Thoracic aorta (tissue), 2 donors: ENCODE results near the gene METTL27. TPM values are rescaled to one million over a fixed set of nuclear protein-coding genes. Genes with fewer than 3 reads are reported as not detected.

Source experiments
- ATAC-seq: fragments of 150-250 bp; one replicate; pipeline ENCODE4 v1.8.0; 2017; ENCODE audit warnings: low read depth; ENCODE audit not compliant: insufficient number of reproducible peaks, low FRiP score
- DNase-seq: peaks from one replicate; pipeline ENCODE4 v3.0.0-alpha.2; 2020; ENCODE audit warnings: low spot score
- H3K27ac ChIP-seq, 2 donors: fragments of 200-600 bp; sonication (generic); 1 replicate in 1 of 2; 2 replicates in 1 of 2; pipeline ENCODE4 v1.5.1; 2016; ENCODE audit warnings: mild to moderate bottlenecking in 2 of 2, moderate library complexity in 2 of 2
- H3K27me3 ChIP-seq: fragments of 200-600 bp; sonication (generic); replicated peaks from 2 replicates; pipeline ENCODE4 v1.6.0; 2016; ENCODE audit warnings: mild to moderate bottlenecking; ENCODE audit not compliant: insufficient read depth
- H3K36me3 ChIP-seq: fragments of 200-600 bp; sonication (generic); one replicate; pipeline ENCODE4 v1.5.1; 2016
- H3K4me1 ChIP-seq, 2 donors: fragments of 200-600 bp; sonication (generic); 1 replicate in 1 of 2; 2 replicates in 1 of 2; pipeline versions ENCODE4 v1.5.1 to v1.6.0; 2016; ENCODE audit warnings: low read depth in 2 of 2, mild to moderate bottlenecking in 1 of 2; ENCODE audit not compliant: control insufficient read depth in 1 of 2
- H3K4me3 ChIP-seq: fragments of 200-600 bp; sonication (generic); 2 replicates; pipeline ENCODE4 v1.5.1; 2016; ENCODE audit warnings: mild to moderate bottlenecking
- H3K9me3 ChIP-seq: fragments of 200-600 bp; sonication (generic); 2 replicates; pipeline ENCODE4 v1.5.1; 2016
- total RNA-seq, 2 donors: library from RNA; depleted of rRNA; stranded (reverse); fragments of >200 nt; gene quantifications; one replicate each; pipeline versions ENCODE4 v1.1.0 to v1.2.3, GENCODE V29; 2016
- TF ChIP-seq, protein P1 (sequence below): fragments of 200-600 bp; sonication (generic); IDR thresholded peaks from one replicate; pipeline ENCODE4 v1.5.1; 2019; ENCODE audit warnings: antibody characterized with exemption

The METTL27 gene
- total RNA-seq, 2 donors from 2014 or later = 1.2 TPM; not detected in 1

DNA sequence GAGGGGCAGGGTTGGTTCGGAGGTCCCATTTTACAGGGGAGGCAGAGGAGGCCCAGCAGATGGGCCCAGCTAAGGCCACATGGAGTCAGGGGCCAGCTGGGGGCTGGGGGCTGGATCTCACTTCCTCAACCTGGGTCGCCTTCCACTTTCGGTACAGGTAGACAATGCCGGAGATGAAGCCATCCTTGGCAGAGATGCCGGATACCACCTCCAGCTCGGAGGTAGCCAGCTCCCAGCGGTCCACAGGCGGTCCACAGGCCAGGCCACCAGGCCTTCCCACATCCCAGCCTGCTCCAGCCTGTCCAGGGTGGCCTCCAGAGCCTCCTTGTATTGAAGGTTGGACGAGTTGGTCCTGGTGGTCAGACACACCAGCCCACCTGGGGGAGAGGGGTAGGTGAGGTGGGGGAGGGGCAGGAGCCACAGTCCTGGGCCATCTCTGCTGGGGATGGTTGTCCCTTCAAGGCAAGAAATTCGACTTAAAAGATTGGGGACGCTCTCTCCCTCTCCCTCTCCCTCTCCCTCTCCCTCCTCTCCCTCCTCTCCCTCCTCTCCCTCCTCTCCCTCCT is 7.6 kb downstream of the METTL27 start:
- Histone ChIP-seq H3K4me1 (no peaks in the 10 kb centered on the region), H3K9me3 (no peaks in the 10 kb centered on the region), H3K27me3 (no peaks in the 10 kb centered on the region), H3K4me3 (no peak overlapping the region), H3K36me3 (no peaks in the 10 kb centered on the region), H3K27ac (no peak overlapping the region)
- TF ChIP-seq, protein P1, sequence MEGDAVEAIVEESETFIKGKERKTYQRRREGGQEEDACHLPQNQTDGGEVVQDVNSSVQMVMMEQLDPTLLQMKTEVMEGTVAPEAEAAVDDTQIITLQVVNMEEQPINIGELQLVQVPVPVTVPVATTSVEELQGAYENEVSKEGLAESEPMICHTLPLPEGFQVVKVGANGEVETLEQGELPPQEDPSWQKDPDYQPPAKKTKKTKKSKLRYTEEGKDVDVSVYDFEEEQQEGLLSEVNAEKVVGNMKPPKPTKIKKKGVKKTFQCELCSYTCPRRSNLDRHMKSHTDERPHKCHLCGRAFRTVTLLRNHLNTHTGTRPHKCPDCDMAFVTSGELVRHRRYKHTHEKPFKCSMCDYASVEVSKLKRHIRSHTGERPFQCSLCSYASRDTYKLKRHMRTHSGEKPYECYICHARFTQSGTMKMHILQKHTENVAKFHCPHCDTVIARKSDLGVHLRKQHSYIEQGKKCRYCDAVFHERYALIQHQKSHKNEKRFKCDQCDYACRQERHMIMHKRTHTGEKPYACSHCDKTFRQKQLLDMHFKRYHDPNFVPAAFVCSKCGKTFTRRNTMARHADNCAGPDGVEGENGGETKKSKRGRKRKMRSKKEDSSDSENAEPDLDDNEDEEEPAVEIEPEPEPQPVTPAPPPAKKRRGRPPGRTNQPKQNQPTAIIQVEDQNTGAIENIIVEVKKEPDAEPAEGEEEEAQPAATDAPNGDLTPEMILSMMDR = no peak
- no peak for ATAC-seq
- no peak for DNase-seq

DNA sequence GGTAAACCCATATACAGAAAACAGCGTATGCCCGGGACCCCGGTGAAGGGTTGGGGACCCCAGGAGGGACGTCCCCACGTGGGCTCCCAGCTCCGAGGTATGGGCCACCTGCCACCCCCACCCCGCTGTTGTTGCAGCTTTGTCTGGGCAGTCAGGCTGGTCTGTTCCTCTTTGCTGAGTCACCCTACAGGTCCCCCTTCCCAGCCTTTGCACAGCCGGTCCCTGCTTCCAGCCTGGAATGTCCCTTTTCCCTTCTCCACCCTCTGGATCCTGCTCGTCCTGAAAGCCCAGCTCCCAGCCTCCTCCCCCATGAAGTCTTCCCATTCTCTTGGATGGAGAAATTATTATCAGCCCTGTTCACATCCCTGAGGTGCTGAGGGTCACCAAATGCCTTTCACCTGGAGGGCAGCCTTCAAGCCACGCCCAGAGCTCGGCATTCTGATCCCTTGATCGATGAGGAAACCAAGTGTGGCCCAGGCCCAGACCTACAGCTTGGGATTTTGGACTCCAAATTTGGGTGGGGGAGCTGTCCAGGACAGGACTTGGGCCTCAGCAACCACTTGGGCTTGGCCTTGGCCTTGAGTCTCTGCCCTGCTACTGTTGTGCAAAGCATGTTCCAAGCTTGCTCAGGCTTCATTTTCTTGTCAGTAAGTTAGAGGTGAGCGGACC is 8.9 kb downstream of the METTL27 start:
- H3K4me1 ChIP-seq = peaks cover under 1 to 2% of the 10 kb centered on the region in 2 donors
- no peaks in the 10 kb centered on the region for H3K27me3 ChIP-seq
- DNase-seq (no peak), ATAC-seq (no peak)
- no peaks in the 10 kb centered on the region for H3K9me3 ChIP-seq
- H3K36me3 ChIP-seq = no peaks in the 10 kb centered on the region
- no peak overlapping the region for H3K27ac ChIP-seq
- H3K4me3 ChIP-seq = no peak overlapping the region
- TF ChIP-seq, protein P1 = no peak

DNA sequence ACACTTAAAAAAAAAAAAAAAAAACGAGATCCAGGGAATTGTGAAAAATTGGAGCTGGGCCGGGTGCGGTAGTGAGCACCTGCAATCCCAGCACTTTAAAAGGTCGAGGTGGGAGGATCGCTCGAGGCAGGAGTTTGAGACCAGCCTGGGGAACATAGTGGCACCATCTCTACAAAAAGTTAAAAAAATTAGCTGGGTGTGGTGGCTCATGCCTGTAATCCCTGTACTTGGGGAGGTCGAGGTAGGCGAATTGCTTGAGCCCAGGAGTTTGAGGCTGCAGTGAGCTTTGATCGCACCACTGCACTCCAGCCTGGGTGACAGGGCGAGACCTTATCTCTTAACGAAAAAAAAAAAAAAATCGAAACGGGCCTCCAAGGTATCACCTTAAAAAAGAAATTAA is 9.5 kb downstream of the METTL27 start:
- H3K27me3 ChIP-seq = no peaks in the 10 kb centered on the region
- no peak for DNase-seq

DNA sequence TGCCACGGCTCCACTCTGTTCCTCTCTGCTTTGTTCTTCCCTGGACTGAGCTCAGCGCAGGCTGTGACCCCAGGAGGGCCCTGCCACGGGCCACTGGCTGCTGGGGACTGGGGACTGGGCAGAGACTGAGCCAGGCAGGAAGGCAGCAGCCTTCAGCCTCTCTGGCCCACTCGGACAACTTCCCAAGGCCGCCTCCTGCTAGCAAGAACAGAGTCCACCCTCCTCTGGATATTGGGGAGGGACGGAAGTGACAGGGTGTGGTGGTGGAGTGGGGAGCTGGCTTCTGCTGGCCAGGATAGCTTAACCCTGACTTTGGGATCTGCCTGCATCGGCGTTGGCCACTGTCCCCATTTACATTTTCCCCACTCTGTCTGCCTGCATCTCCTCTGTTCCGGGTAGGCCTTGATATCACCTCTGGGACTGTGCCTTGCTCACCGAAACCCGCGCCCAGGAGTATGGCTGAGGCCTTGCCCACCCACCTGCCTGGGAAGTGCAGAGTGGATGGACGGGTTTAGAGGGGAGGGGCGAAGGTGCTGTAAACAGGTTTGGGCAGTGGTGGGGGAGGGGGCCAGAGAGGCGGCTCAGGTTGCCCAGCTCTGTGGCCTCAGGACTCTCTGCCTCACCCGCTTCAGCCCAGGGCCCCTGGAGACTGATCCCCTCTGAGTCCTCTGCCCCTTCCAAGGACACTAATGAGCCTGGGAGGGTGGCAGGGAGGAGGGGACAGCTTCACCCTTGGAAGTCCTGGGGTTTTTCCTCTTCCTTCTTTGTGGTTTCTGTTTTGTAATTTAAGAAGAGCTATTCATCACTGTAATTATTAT is 10.3 kb downstream of the METTL27 start:
- ATAC-seq = no peak
- Histone ChIP-seq H3K27me3 (no peaks in the 10 kb centered on the region), H3K9me3 (no peaks in the 10 kb centered on the region), H3K27ac (no peak overlapping the region), H3K36me3 (no peaks in the 10 kb centered on the region), H3K4me1 (peaks cover 3 to 7% of the 10 kb centered on the region in 2 donors), H3K4me3 (no peak overlapping the region)
- DNase-seq = no peak
- TF ChIP-seq, protein P1 = no peak

More for the DNA sequence above, 9.5 kb downstream of the METTL27 start:
- no peak overlapping the region for H3K4me3 ChIP-seq
- H3K36me3 ChIP-seq = no peaks in the 10 kb centered on the region
- H3K9me3 ChIP-seq = no peaks in the 10 kb centered on the region
- TF ChIP-seq, protein P1 = no peak
- H3K4me1 ChIP-seq = peaks cover 3 to 7% of the 10 kb centered on the region in 2 donors
- H3K27ac ChIP-seq = no peak overlapping the region
- ATAC-seq = no peak

DNA sequence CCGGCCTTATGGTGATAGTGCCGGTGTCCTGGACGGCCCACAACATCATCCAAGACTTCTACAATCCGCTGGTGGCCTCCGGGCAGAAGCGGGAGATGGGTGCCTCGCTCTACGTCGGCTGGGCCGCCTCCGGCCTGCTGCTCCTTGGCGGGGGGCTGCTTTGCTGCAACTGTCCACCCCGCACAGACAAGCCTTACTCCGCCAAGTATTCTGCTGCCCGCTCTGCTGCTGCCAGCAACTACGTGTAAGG is 10.8 kb downstream of the METTL27 start:
- ATAC-seq (no peak), DNase-seq (no peak)
- Histone ChIP-seq H3K27ac (no peak overlapping the region), H3K27me3 (no peaks in the 10 kb centered on the region), H3K36me3 (no peaks in the 10 kb centered on the region), H3K9me3 (no peaks in the 10 kb centered on the region), H3K4me1 (peaks cover 3 to 7% of the 10 kb centered on the region in 2 donors), H3K4me3 (no peak overlapping the region)
- TF ChIP-seq, protein P1 = no peak
